ENCODE data around the gene MRPL33. TPM values are rescaled to one million over a fixed set of nuclear protein-coding genes. Genes with fewer than 3 reads are reported as not detected.

The MRPL33 gene
- total and polyA plus RNA-seq, 2 experiments from 2014 or later: 80.5 to 310 TPM

- no peak for TF ChIP-seq ZNF462 (CRISPR knock-in tag; IDR thresholded peaks at IDR 0.05)
These were observed 36.9 kb downstream of the MRPL33 start (continued) for GRCh38 chr2:27808418-27808817.

- DNase-seq (ENCODE audit: low spot score): no peak
- Histone ChIP-seq H3K4me1 (ENCODE audit: insufficient read depth) (no peaks in the 10 kb centered on the region), H3K4me3 (no peak overlapping the region), H3K27ac (ENCODE audit: low read depth) (no peak overlapping the region), H3K79me2 (replicated peaks; ENCODE audit: insufficient read depth) (no peaks in the 10 kb centered on the region), H3K9me2 (ENCODE audit: insufficient read depth) (no peaks in the 10 kb centered on the region), H3K27me3 (ENCODE audit: insufficient read depth) (no peaks in the 10 kb centered on the region), H4K20me1 (replicated peaks; ENCODE audit: insufficient read depth) (no peaks in the 10 kb centered on the region), H3K4me2 (no peak overlapping the region), H2AFZ (no peak overlapping the region), H3K36me3 (ENCODE audit: insufficient read depth) (no peaks in the 10 kb centered on the region), H3F3A (replicated peaks; ENCODE audit: low read depth) (no peaks in the 10 kb centered on the region)
- Mint-ChIP-seq H3K9me3 (no peaks in the 10 kb centered on the region; the same call in 2 of the 3 replicates), H3K36me3 (ENCODE audit: low read depth) (no peaks in the 10 kb centered on the region), H3K27ac (no peak overlapping the region), H3K4me3 (no peak overlapping the region), H3K4me1 (no peaks in the 10 kb centered on the region), H3K27me3 (ENCODE audit: insufficient read depth, low read depth, poor library complexity) (peaks cover 5% of the 10 kb centered on the region)
- ATAC-seq: no peak
- no peak for TF ChIP-seq EZH2phosphoT487 (IDR thresholded peaks at IDR 0.05; ENCODE audit: unreplicated experiment)
- TF ChIP-seq ZNF331 (CRISPR knock-in tag; IDR thresholded peaks at IDR 0.05; ENCODE audit: low read depth): no peak
- TF ChIP-seq NANOG (IDR thresholded peaks at IDR 0.05; ENCODE audit: borderline replicate concordance): no peak
- no peak for TF ChIP-seq EZH2 (IDR thresholded peaks at IDR 0.05; ENCODE audit: low read depth, unreplicated experiment)
- no peak for TF ChIP-seq REST (IDR thresholded peaks at IDR 0.05; ENCODE audit: unreplicated experiment)
- TF ChIP-seq ETS1 (IDR thresholded peaks at IDR 0.05): no peak
- no peak for TF ChIP-seq STAT1 (IDR thresholded peaks at IDR 0.05; ENCODE audit: unreplicated experiment)
- no peak for TF ChIP-seq ZNF114 (CRISPR knock-in tag; IDR thresholded peaks at IDR 0.05)
- TF ChIP-seq CREB1 (CRISPR knock-in tag; IDR thresholded peaks at IDR 0.05; ENCODE audit: low read depth): no peak
- TF ChIP-seq CTCF (conservative IDR thresholded peaks at IDR 0.05; ENCODE audit: low read depth in 2 of 2): no peak
- TF ChIP-seq POLR2AphosphoS5 (IDR thresholded peaks at IDR 0.05; ENCODE audit: low read depth): no peak
- TF ChIP-seq JUNB (IDR thresholded peaks at IDR 0.05; ENCODE audit: unreplicated experiment): no peak
These were observed 37.5 kb downstream of the MRPL33 start for GRCh38 chr2:27808984-27809383.
